ENCODE measurements around the gene FICD. TPM values are rescaled to one million over a fixed set of nuclear protein-coding genes. Genes with fewer than 3 reads are reported as not detected.
A peak's percentile ranks its signal among the peaks of the same experiment; 100 is the strongest.
"Not testable (repeated sequence)": the region's sequence is repeated elsewhere in the genome, so short reads cannot be mapped to it uniquely, and the experiment has no call there.

The FICD gene
- total and polyA plus RNA-seq, 5 experiments from 2014 or later, result 1.2 to 5.6 (median 1.8) TPM

GRCh38 chr12:108483213-108484059, 31.6 kb upstream of the FICD start:
- H3K27me3 Mint-ChIP-seq, result peaks cover 31 to 79% (median 43%) of the 10 kb centered on the region in 5 donors
- no peak for ATAC-seq

GRCh38 chr12:108484431-108484830, 30.6 kb upstream of the FICD start:
- Mint-ChIP-seq H3K27me3 (peaks cover 37 to 80% (median 52%) of the 10 kb centered on the region in 5 donors), H3K27ac (no peak overlapping the region), H3K9me3 (peaks cover 0 to 16% (median 8%) of the 10 kb centered on the region in 9 donors), H3K36me3 (peaks cover 0 to 7% (median 4%) of the 10 kb centered on the region in 3 donors), H3K4me1 (no peaks in the 10 kb centered on the region), H3K4me3 (no peak overlapping the region)
- DNase-seq, result no peak
- POLR2A ChIA-PET, result no interaction called here
- ATAC-seq, result no peak

More at GRCh38 chr12:108483213-108484059, 31.6 kb upstream of the FICD start:
- Mint-ChIP-seq H3K27ac (no peak overlapping the region), H3K4me3 (no peak overlapping the region), H3K36me3 (peaks cover 0 to 7% (median 4%) of the 10 kb centered on the region in 3 donors), H3K4me1 (no peaks in the 10 kb centered on the region), H3K9me3 (peaks cover 0 to 16% (median 8%) of the 10 kb centered on the region in 9 donors)
- no peak for DNase-seq
- POLR2A ChIA-PET, result no interaction called here

- H3K36me3 Mint-ChIP-seq, result peaks cover 0 to 7% (median 4%) of the 10 kb centered on the region in 3 donors
- peaks cover 0 to 16% (median 8%) of the 10 kb centered on the region in 9 donors for H3K9me3 Mint-ChIP-seq
- H3K27me3 Mint-ChIP-seq, result peaks cover 35 to 80% (median 52%) of the 10 kb centered on the region in 5 donors
- H3K4me1 Mint-ChIP-seq, result no peaks in the 10 kb centered on the region
- no peak overlapping the region for H3K27ac Mint-ChIP-seq
- DNase-seq (no peak), ATAC-seq (no peak)
- POLR2A ChIA-PET, result no interaction called here
- no peak overlapping the region for H3K4me3 Mint-ChIP-seq
Measured at GRCh38 chr12:108484845-108485244, 30.2 kb upstream of the FICD start.

- H3K4me1 Mint-ChIP-seq, H3K4me3 Mint-ChIP-seq, ATAC-seq, DNase-seq, H3K36me3 Mint-ChIP-seq, H3K27ac Mint-ChIP-seq, POLR2A ChIA-PET: not testable (repeated sequence)
- H3K9me3 Mint-ChIP-seq, result peaks cover 0 to 16% (median 8%) of the 10 kb centered on the region in 9 donors
- peaks cover 37 to 79% (median 51%) of the 10 kb centered on the region in 5 donors for H3K27me3 Mint-ChIP-seq
Measured at GRCh38 chr12:108485371-108485770, 29.7 kb upstream of the FICD start.

GRCh38 chr12:108487029-108487428, 28.0 kb upstream of the FICD start:
- H3K36me3 Mint-ChIP-seq, H3K4me1 Mint-ChIP-seq, H3K27ac Mint-ChIP-seq, ATAC-seq, POLR2A ChIA-PET, H3K4me3 Mint-ChIP-seq, DNase-seq: not testable (repeated sequence)
- H3K9me3 Mint-ChIP-seq, result peaks cover 0 to 16% (median 8%) of the 10 kb centered on the region in 9 donors
- peaks cover 32 to 62% (median 44%) of the 10 kb centered on the region in 5 donors for H3K27me3 Mint-ChIP-seq

- no peak overlapping the region for H3K27ac Mint-ChIP-seq
- H3K9me3 Mint-ChIP-seq, result peaks cover 0 to 16% (median 7%) of the 10 kb centered on the region in 9 donors
- DNase-seq, result no peak
- H3K27me3 Mint-ChIP-seq, result peaks cover 39 to 70% (median 44%) of the 10 kb centered on the region in 5 donors
- POLR2A ChIA-PET, result no interaction called here
- H3K4me1 Mint-ChIP-seq, result peaks cover 0 to 2% (median 0%) of the 10 kb centered on the region in 4 donors
- no peak overlapping the region for H3K4me3 Mint-ChIP-seq
- no peak for ATAC-seq
- H3K36me3 Mint-ChIP-seq, result peaks cover 0 to 14% (median 4%) of the 10 kb centered on the region in 3 donors
Measured at GRCh38 chr12:108491256-108491655, 23.8 kb upstream of the FICD start.

GRCh38 chr12:108495054-108495453, 20.0 kb upstream of the FICD start:
- no peak for ATAC-seq

GRCh38 chr12:108495823-108496579, 19.1 kb upstream of the FICD start:
- no peak overlapping the region for H3K4me3 Mint-ChIP-seq
- POLR2A ChIA-PET, result no interaction called here
- DNase-seq (no peak), ATAC-seq (no peak)
- H3K27ac Mint-ChIP-seq, result peak overlapping the region in 1 of 10 donors; percentile 34
- peaks cover 0 to 2% (median 0%) of the 10 kb centered on the region in 4 donors for H3K4me1 Mint-ChIP-seq
- H3K36me3 Mint-ChIP-seq, result peaks cover 0 to 6% (median 0%) of the 10 kb centered on the region in 3 donors
- peaks cover 0 to 1% (median 0%) of the 10 kb centered on the region in 9 donors for H3K9me3 Mint-ChIP-seq
- peaks cover 24 to 52% (median 36%) of the 10 kb centered on the region in 5 donors for H3K27me3 Mint-ChIP-seq

More at GRCh38 chr12:108495054-108495453, 20.0 kb upstream of the FICD start:
- H3K36me3 Mint-ChIP-seq, result peaks cover 0 to 6% (median 0%) of the 10 kb centered on the region in 3 donors
- H3K27ac Mint-ChIP-seq, result no peak overlapping the region
- peaks cover 0 to 2% (median 0%) of the 10 kb centered on the region in 4 donors for H3K4me1 Mint-ChIP-seq
- peaks cover 0 to 1% (median 0%) of the 10 kb centered on the region in 9 donors for H3K9me3 Mint-ChIP-seq
- H3K4me3 Mint-ChIP-seq, result no peak overlapping the region
- POLR2A ChIA-PET, result no interaction called here
- DNase-seq, result no peak
- peaks cover 28 to 50% (median 36%) of the 10 kb centered on the region in 5 donors for H3K27me3 Mint-ChIP-seq

- POLR2A ChIA-PET, result no interaction called here
- Mint-ChIP-seq H3K4me3 (no peak overlapping the region), H3K27me3 (peaks cover 23 to 44% (median 38%) of the 10 kb centered on the region in 5 donors), H3K27ac (no peak overlapping the region), H3K4me1 (peaks cover 0 to 2% (median 0%) of the 10 kb centered on the region in 4 donors), H3K9me3 (peaks cover 1 to 22% (median 16%) of the 10 kb centered on the region in 9 donors), H3K36me3 (peaks cover under 1 to 15% (median 4%) of the 10 kb centered on the region in 3 donors)
- no peak for ATAC-seq
- DNase-seq, result no peak
Measured at GRCh38 chr12:108498136-108498535, 16.9 kb upstream of the FICD start.

GRCh38 chr12:108502922-108503321, 12.2 kb upstream of the FICD start:
- Mint-ChIP-seq H3K4me1 (no peaks in the 10 kb centered on the region), H3K36me3 (peaks cover 4 to 18% (median 9%) of the 10 kb centered on the region in 3 donors), H3K4me3 (no peak overlapping the region), H3K9me3 (peaks cover 4 to 36% (median 24%) of the 10 kb centered on the region in 9 donors), H3K27ac (no peak overlapping the region), H3K27me3 (peaks cover 21 to 41% (median 27%) of the 10 kb centered on the region in 5 donors)
- POLR2A ChIA-PET, result no interaction called here
- DNase-seq (no peak), ATAC-seq (no peak)

GRCh38 chr12:108505129-108505528, 9.9 kb upstream of the FICD start:
- peaks cover 4 to 36% (median 24%) of the 10 kb centered on the region in 9 donors for H3K9me3 Mint-ChIP-seq
- peaks cover 14 to 31% (median 20%) of the 10 kb centered on the region in 5 donors for H3K27me3 Mint-ChIP-seq
- no peak overlapping the region for H3K27ac Mint-ChIP-seq
- peaks cover 0 to 3% (median 0%) of the 10 kb centered on the region in 4 donors for H3K4me1 Mint-ChIP-seq
- POLR2A ChIA-PET, result no interaction called here
- no peak overlapping the region for H3K4me3 Mint-ChIP-seq
- no peak for DNase-seq
- peaks cover 4 to 18% (median 12%) of the 10 kb centered on the region in 3 donors for H3K36me3 Mint-ChIP-seq
- ATAC-seq, result no peak

GRCh38 chr12:108507971-108508642, 7.0 kb upstream of the FICD start:
- POLR2A ChIA-PET, result no interaction called here
- Mint-ChIP-seq H3K27ac (peak overlapping the region in 2 of 10 donors; percentile 34 to 55), H3K9me3 (peaks cover 2 to 18% (median 10%) of the 10 kb centered on the region in 9 donors), H3K4me1 (peaks cover 0 to 13% (median 10%) of the 10 kb centered on the region in 4 donors), H3K27me3 (peaks cover 13 to 29% (median 18%) of the 10 kb centered on the region in 5 donors), H3K4me3 (no peak overlapping the region), H3K36me3 (peaks cover 0 to 11% (median 9%) of the 10 kb centered on the region in 3 donors)
- DNase-seq (no peak), ATAC-seq (no peak)
